Subcutaneous adipose tissue (tissue), 4 donors: Measurements from ENCODE around the gene ZNF865. TPM values are rescaled to one million over a fixed set of nuclear protein-coding genes. Genes with fewer than 3 reads are reported as not detected.

Source experiments
- CTCF ChIP-seq: fragments of 450-650 bp; IDR thresholded peaks from one replicate; pipeline ENCODE4 v1.5.1; 2016; ENCODE audit warnings: low read depth, mild to moderate bottlenecking, control low read depth, antibody characterized with exemption, moderate library complexity
- total RNA-seq, 4 donors: library from RNA; depleted of rRNA; stranded (reverse); fragments of >200 nt; gene quantifications; one replicate each; pipeline ENCODE4 v1.1.0, GENCODE V29; 2016

The ZNF865 gene
- total RNA-seq, 4 donors from 2014 or later = 1.8 to 8.9 (median 3.6) TPM

GRCh38 chr19:55620410-55621204, 15.2 kb downstream of the ZNF865 start:
- no peak for TF ChIP-seq CTCF

- TF ChIP-seq CTCF = no peak
These were observed 15.8 kb downstream of the ZNF865 start for GRCh38 chr19:55621205-55621672.

- no peak for TF ChIP-seq CTCF
These were observed 16.3 kb downstream of the ZNF865 start for GRCh38 chr19:55621673-55622231.

GRCh38 chr19:55622242-55622969, 17.0 kb downstream of the ZNF865 start:
- no peak for TF ChIP-seq CTCF

GRCh38 chr19:55623130-55623529, 17.7 kb downstream of the ZNF865 start:
- TF ChIP-seq CTCF = no peak

GRCh38 chr19:55623561-55623960, 18.1 kb downstream of the ZNF865 start:
- TF ChIP-seq CTCF = no peak
